ENCODE measurements around the gene OCRL.

OCRL gene

DNA sequence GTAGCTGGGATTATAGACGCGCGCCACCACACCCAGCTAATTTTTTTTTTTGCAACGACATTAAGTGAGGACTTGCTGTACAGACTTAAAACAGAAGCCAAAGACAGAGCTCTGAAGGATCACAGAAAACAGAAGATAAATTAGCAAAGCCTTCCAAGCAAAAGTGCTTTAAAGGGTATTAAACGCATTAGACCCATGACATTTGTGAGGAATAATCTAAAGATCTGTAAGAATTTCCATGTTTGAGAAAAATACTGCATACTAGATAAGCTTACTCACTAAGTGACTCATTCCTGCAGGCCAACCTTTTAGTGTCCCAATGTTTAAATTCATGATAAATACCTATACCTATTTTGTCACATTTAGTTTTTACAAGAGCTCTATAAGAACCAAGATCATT, 44.2 kb upstream of the OCRL start:
- DNase-seq = no peak
- ATAC-seq (ENCODE audit: insufficient read depth, low read depth) = no peak
- Histone ChIP-seq H3K9me3 (ENCODE audit: insufficient read depth, low read length, severe bottlenecking) (no peaks in the 10 kb centered on the region), H3K27ac (ENCODE audit: low read length) (no peak overlapping the region), H3K4me1 (ENCODE audit: insufficient read depth, low read length) (no peaks in the 10 kb centered on the region), H3K4me3 (ENCODE audit: low read depth in 1 of 2, low read length in 2 of 2) (no peak overlapping the region), H2AFZ (ENCODE audit: low read depth, low read length) (no peak overlapping the region), H3K79me2 (ENCODE audit: insufficient read depth, low read length) (no peaks in the 10 kb centered on the region), H3K9ac (ENCODE audit: low read depth, low read length) (no peak overlapping the region), H3K27me3 (ENCODE audit: insufficient read depth, low read length, poor library complexity) (no peaks in the 10 kb centered on the region), H3K36me3 (ENCODE audit: insufficient read depth, low read length) (no peaks in the 10 kb centered on the region), H4K20me1 (ENCODE audit: insufficient read depth, low read length) (no peaks in the 10 kb centered on the region), H3K4me2 (ENCODE audit: insufficient read depth, low read length) (no peak overlapping the region)
- TF ChIP-seq EZH2 (IDR thresholded peaks at IDR 0.05; ENCODE audit: borderline replicate concordance, low read depth, low read length, severe bottlenecking) = no peak
- TF ChIP-seq, protein P1, sequence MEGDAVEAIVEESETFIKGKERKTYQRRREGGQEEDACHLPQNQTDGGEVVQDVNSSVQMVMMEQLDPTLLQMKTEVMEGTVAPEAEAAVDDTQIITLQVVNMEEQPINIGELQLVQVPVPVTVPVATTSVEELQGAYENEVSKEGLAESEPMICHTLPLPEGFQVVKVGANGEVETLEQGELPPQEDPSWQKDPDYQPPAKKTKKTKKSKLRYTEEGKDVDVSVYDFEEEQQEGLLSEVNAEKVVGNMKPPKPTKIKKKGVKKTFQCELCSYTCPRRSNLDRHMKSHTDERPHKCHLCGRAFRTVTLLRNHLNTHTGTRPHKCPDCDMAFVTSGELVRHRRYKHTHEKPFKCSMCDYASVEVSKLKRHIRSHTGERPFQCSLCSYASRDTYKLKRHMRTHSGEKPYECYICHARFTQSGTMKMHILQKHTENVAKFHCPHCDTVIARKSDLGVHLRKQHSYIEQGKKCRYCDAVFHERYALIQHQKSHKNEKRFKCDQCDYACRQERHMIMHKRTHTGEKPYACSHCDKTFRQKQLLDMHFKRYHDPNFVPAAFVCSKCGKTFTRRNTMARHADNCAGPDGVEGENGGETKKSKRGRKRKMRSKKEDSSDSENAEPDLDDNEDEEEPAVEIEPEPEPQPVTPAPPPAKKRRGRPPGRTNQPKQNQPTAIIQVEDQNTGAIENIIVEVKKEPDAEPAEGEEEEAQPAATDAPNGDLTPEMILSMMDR (IDR thresholded peaks at IDR 0.05; ENCODE audit: borderline replicate concordance, extremely low read depth, low read length, poor library complexity, severe bottlenecking) = no peak

GRCh38 chrX:129496625-129497024, 43.4 kb upstream of the OCRL start:
- DNase-seq (no peak), ATAC-seq (ENCODE audit: insufficient read depth, low read depth) (no peak)
- Histone ChIP-seq H3K27me3 (ENCODE audit: insufficient read depth, low read length, poor library complexity) (no peaks in the 10 kb centered on the region), H2AFZ (ENCODE audit: low read depth, low read length) (no peak overlapping the region), H3K4me2 (ENCODE audit: insufficient read depth, low read length) (no peak overlapping the region), H3K79me2 (ENCODE audit: insufficient read depth, low read length) (no peaks in the 10 kb centered on the region), H3K27ac (ENCODE audit: low read length) (no peak overlapping the region), H4K20me1 (ENCODE audit: insufficient read depth, low read length) (no peaks in the 10 kb centered on the region), H3K36me3 (ENCODE audit: insufficient read depth, low read length) (no peaks in the 10 kb centered on the region), H3K4me3 (ENCODE audit: low read depth in 1 of 2, low read length in 2 of 2) (no peak overlapping the region), H3K4me1 (ENCODE audit: insufficient read depth, low read length) (no peaks in the 10 kb centered on the region), H3K9me3 (ENCODE audit: insufficient read depth, low read length, severe bottlenecking) (no peaks in the 10 kb centered on the region), H3K9ac (ENCODE audit: low read depth, low read length) (no peak overlapping the region)
- TF ChIP-seq, protein P1 (IDR thresholded peaks at IDR 0.05; ENCODE audit: borderline replicate concordance, extremely low read depth, low read length, poor library complexity, severe bottlenecking) = no peak
- no peak for TF ChIP-seq EZH2 (IDR thresholded peaks at IDR 0.05; ENCODE audit: borderline replicate concordance, low read depth, low read length, severe bottlenecking)

DNA sequence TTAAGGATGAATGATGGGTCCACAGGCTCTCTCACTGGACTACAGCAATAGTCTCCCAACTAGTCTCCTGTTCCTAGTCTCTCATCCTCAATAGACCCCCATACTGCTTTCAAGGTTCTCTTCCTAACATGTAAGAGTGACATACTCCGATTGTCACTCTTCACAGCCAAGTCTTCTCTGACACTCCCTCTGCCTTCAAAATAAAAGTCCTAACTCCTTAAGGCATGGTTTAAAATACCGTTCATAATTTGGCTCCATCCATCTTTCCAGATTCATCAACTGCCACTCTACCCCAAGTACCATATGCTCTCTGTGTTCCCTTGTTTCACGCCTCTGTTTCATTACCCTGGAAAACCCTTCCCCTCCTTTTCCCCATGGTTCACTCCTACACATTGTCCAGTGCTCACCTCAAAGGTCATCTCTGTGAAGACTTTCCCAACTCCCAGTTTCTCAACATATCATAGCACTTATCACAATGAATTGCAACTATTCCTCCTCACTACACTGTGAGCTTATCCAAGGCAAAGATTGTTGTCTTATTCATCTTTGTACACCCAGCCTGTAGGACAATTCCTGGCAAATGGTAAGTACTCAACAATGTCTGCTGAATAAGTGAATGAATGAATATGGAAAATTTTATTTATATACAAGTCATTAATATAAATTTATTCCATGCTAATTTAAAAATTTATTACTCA, 42.8 kb upstream of the OCRL start:
- Histone ChIP-seq H4K20me1 (ENCODE audit: insufficient read depth, low read length) (no peaks in the 10 kb centered on the region), H3K4me2 (ENCODE audit: insufficient read depth, low read length) (no peak overlapping the region), H3K79me2 (ENCODE audit: insufficient read depth, low read length) (no peaks in the 10 kb centered on the region), H2AFZ (ENCODE audit: low read depth, low read length) (no peak overlapping the region), H3K36me3 (ENCODE audit: insufficient read depth, low read length) (no peaks in the 10 kb centered on the region), H3K9me3 (ENCODE audit: insufficient read depth, low read length, severe bottlenecking) (no peaks in the 10 kb centered on the region), H3K27me3 (ENCODE audit: insufficient read depth, low read length, poor library complexity) (no peaks in the 10 kb centered on the region), H3K4me3 (ENCODE audit: low read depth in 1 of 2, low read length in 2 of 2) (no peak overlapping the region), H3K9ac (ENCODE audit: low read depth, low read length) (no peak overlapping the region), H3K27ac (ENCODE audit: low read length) (no peak overlapping the region), H3K4me1 (ENCODE audit: insufficient read depth, low read length) (no peaks in the 10 kb centered on the region)
- DNase-seq (no peak), ATAC-seq (ENCODE audit: insufficient read depth, low read depth) (no peak)
- TF ChIP-seq, protein P1 (IDR thresholded peaks at IDR 0.05; ENCODE audit: borderline replicate concordance, extremely low read depth, low read length, poor library complexity, severe bottlenecking) = no peak
- no peak for TF ChIP-seq EZH2 (IDR thresholded peaks at IDR 0.05; ENCODE audit: borderline replicate concordance, low read depth, low read length, severe bottlenecking)
